SKM-1 (cell line): ENCODE data around the gene ZNF496.
"Not testable (repeated sequence)": the region's sequence is repeated elsewhere in the genome, so short reads cannot be mapped to it uniquely, and the experiment has no call there.

Source experiments
- DNase-seq: peaks from one replicate; lab custom pipeline; 2025; ENCODE audit not compliant: unreplicated experiment; lab: John Stamatoyannopoulos, UW

Gene ZNF496

GRCh38 chr1:247295274-247295684, 36.4 kb downstream of the ZNF496 start:
- DNase-seq, result no peak

- DNase-seq, result no peak
These were observed 37.4 kb downstream of the ZNF496 start for GRCh38 chr1:247294282-247294681.

GRCh38 chr1:247293047-247293446, 38.6 kb downstream of the ZNF496 start:
- no peak for DNase-seq

GRCh38 chr1:247291833-247292561, 39.7 kb downstream of the ZNF496 start:
- no peak for DNase-seq

GRCh38 chr1:247291161-247291560, 40.5 kb downstream of the ZNF496 start:
- DNase-seq, result no peak

GRCh38 chr1:247290576-247290975, 41.1 kb downstream of the ZNF496 start:
- no peak for DNase-seq

GRCh38 chr1:247289274-247289892, 42.3 kb downstream of the ZNF496 start:
- not testable (repeated sequence) for DNase-seq

GRCh38 chr1:247288341-247288740, 43.3 kb downstream of the ZNF496 start:
- no peak for DNase-seq

GRCh38 chr1:247287460-247287859, 44.2 kb downstream of the ZNF496 start:
- DNase-seq, result no peak

- DNase-seq, result no peak
These were observed 45.5 kb downstream of the ZNF496 start for GRCh38 chr1:247286134-247286670.

- DNase-seq, result no peak
These were observed 50.6 kb downstream of the ZNF496 start for GRCh38 chr1:247281001-247281574.

GRCh38 chr1:247277191-247277590, 54.5 kb downstream of the ZNF496 start:
- no peak for DNase-seq

GRCh38 chr1:247274605-247275256, 56.9 kb downstream of the ZNF496 start:
- no peak for DNase-seq

- DNase-seq, result no peak
These were observed 58.7 kb downstream of the ZNF496 start for GRCh38 chr1:247273013-247273412.

GRCh38 chr1:247270003-247270402, 61.7 kb downstream of the ZNF496 start:
- DNase-seq, result no peak

- DNase-seq, result no peak
These were observed 62.5 kb downstream of the ZNF496 start for GRCh38 chr1:247269133-247269532.

- no peak for DNase-seq
These were observed 63.1 kb downstream of the ZNF496 start for GRCh38 chr1:247268390-247269045.

GRCh38 chr1:247266053-247266452, 65.6 kb downstream of the ZNF496 start:
- DNase-seq, result no peak

- not testable (repeated sequence) for DNase-seq
These were observed 75.9 kb downstream of the ZNF496 start, which contains the start of gene VN1R5 for GRCh38 chr1:247255772-247256171. TSS of gene VN1R5 (plus strand) at chr1:247256072.

- DNase-seq, result no peak
These were observed 84.1 kb downstream of the ZNF496 start for GRCh38 chr1:247247568-247247967.
